Natural killer cell (primary cell): ENCODE data around the gene DDX27. TPM values are rescaled to one million over a fixed set of nuclear protein-coding genes. Genes with fewer than 3 reads are reported as not detected.

Experiments used
- ATAC-seq, 3 donors: fragments of 150-1000 bp in 2 of 3; fragments of 200-7000 bp in 1 of 3; cut with Tn5 transposase; 1 replicate in 1 of 3; 2 replicates in 2 of 3; pipeline ENCODE4 v1.10.0; 2021; ENCODE audit warnings: mild to moderate bottlenecking in 2 of 3, moderate library complexity in 2 of 3
- DNase-seq, 2 donors: peaks; one replicate each; pipeline versions ENCODE4 v3.0.0 to v3.0.0-alpha.2; 2013 to 2021; ENCODE audit warnings: mixed read lengths in 1 of 2
- H3K27ac ChIP-seq: one replicate; pipeline ENCODE4 v1.5.1; 2013; ENCODE audit warnings: mild to moderate bottlenecking, low read length
- H3K27me3 ChIP-seq: one replicate; pipeline ENCODE4 v1.6.1; 2013; ENCODE audit warnings: low read length; ENCODE audit not compliant: control insufficient read depth, insufficient read depth
- H3K36me3 ChIP-seq: one replicate; pipeline ENCODE4 v1.6.1; 2013; ENCODE audit warnings: low read length; ENCODE audit not compliant: control insufficient read depth, insufficient read depth
- H3K4me1 ChIP-seq: one replicate; pipeline ENCODE4 v1.6.1; 2013; ENCODE audit warnings: low read length; ENCODE audit not compliant: control insufficient read depth, insufficient read depth
- H3K4me3 ChIP-seq: one replicate; pipeline ENCODE4 v1.5.1; 2013; ENCODE audit warnings: low read length
- H3K9me3 ChIP-seq: one replicate; pipeline ENCODE4 v1.6.1; 2013; ENCODE audit warnings: low read length; ENCODE audit not compliant: control insufficient read depth, insufficient read depth
- H3K27ac Mint-ChIP-seq, 2 donors: one replicate each; pipeline ENCODE4 v1.8.0; 2022; ENCODE audit warnings: mild to moderate bottlenecking in 2 of 2, mixed read lengths in 2 of 2, moderate library complexity in 1 of 2
- H3K27me3 Mint-ChIP-seq, 2 donors: one replicate each; pipeline ENCODE4 v1.8.0; 2022; ENCODE audit warnings: low read depth in 2 of 2, mixed read lengths in 2 of 2
- H3K36me3 Mint-ChIP-seq: one replicate; pipeline ENCODE4 v1.8.0; 2022; ENCODE audit warnings: mixed read lengths
- H3K4me1 Mint-ChIP-seq, 2 donors: one replicate each; pipeline ENCODE4 v1.8.0; 2022; ENCODE audit warnings: mixed read lengths in 2 of 2
- H3K4me3 Mint-ChIP-seq: one replicate; pipeline ENCODE4 v1.8.0; 2022; ENCODE audit warnings: mild to moderate bottlenecking, moderate library complexity, mixed read lengths
- H3K9me3 Mint-ChIP-seq, 2 donors: one replicate each; pipeline ENCODE4 v1.8.0; 2022; ENCODE audit warnings: mixed read lengths in 2 of 2
- CTCF ChIP-seq: fragments of 200-600 bp; IDR thresholded peaks from one replicate; pipeline ENCODE4 v1.8.0; 2022; ENCODE audit warnings: antibody characterized with exemption
- WGBS: methylation state at CpG from one replicate; pipeline ENCODE4 v1.1.7; 2013; ENCODE audit warnings: missing lambda C conversion rate; ENCODE audit not compliant: insufficient coverage; 5-methylcytosine and 5-hydroxymethylcytosine counted together
- intact Hi-C: fragments of 100-400 bp; cut with micrococcal nuclease; formaldehyde crosslinking; loops from one replicate; pipeline ENCODE4 v1.14.2; 2022
- total RNA-seq, 4 donors: library from RNA; stranded (reverse); fragments of 120-200 nt in 1 of 4; gene quantifications; one replicate each; pipeline versions ENCODE4 v1.2.3 to v1.2.4, GENCODE V29; 2013 to 2022

DDX27 gene
- total RNA-seq, 3 donors from 2014 or later (not counting 1 experiment from before 2014, with no cell fraction given) = 71.5 to 91.3 (median 75.9) TPM

- DNase-seq (no peak), ATAC-seq (no peak)
- TF ChIP-seq CTCF = no peak
- no peaks in the 10 kb centered on the region for H3K27me3 Mint-ChIP-seq
- Histone ChIP-seq H3K4me3 (no peak overlapping the region), H3K27ac (no peak overlapping the region), H3K4me1 (peaks cover 22% of the 10 kb centered on the region), H3K27me3 (no peaks in the 10 kb centered on the region), H3K36me3 (peaks cover 73% of the 10 kb centered on the region), H3K9me3 (no peaks in the 10 kb centered on the region)
- peaks cover 24% of the 10 kb centered on the region for H3K36me3 Mint-ChIP-seq
- H3K4me1 Mint-ChIP-seq = peaks cover 57 to 59% of the 10 kb centered on the region in 2 donors
- peak overlapping the region; percentile 92 to 95 for H3K27ac Mint-ChIP-seq
- H3K4me3 Mint-ChIP-seq = peak overlapping the region; percentile 32
- no peaks in the 10 kb centered on the region for H3K9me3 Mint-ChIP-seq
- WGBS = 86% methylated on average over 1 of the region's 1 CpG
- intact Hi-C loops = no loop called here
Measured at GRCh38 chr20:49268600-49269365, 49.6 kb downstream of the DDX27 start.

- Histone ChIP-seq H3K9me3 (no peaks in the 10 kb centered on the region), H3K27me3 (no peaks in the 10 kb centered on the region), H3K4me1 (peaks cover 22% of the 10 kb centered on the region), H3K27ac (no peak overlapping the region), H3K4me3 (no peak overlapping the region), H3K36me3 (peaks cover 66% of the 10 kb centered on the region)
- Mint-ChIP-seq H3K36me3 (peaks cover 24% of the 10 kb centered on the region), H3K27ac (no peak overlapping the region), H3K4me1 (peaks cover 51 to 58% of the 10 kb centered on the region in 2 donors), H3K9me3 (no peaks in the 10 kb centered on the region), H3K27me3 (no peaks in the 10 kb centered on the region), H3K4me3 (no peak overlapping the region)
- TF ChIP-seq CTCF = no peak
- ATAC-seq (no peak), DNase-seq (no peak)
- intact Hi-C loops = loop anchor here (10.0 kb wide), 1 partner anchor 395 kb away; no protein-coding TSS in a partner anchor
- WGBS = 90% methylated on average over 7 of the region's 7 CpGs
Measured at GRCh38 chr20:49270177-49270576, 51.0 kb downstream of the DDX27 start.

- 95% methylated on average over 3 of the region's 5 CpGs for WGBS
- H3K36me3 Mint-ChIP-seq = peaks cover 24% of the 10 kb centered on the region
- no peaks in the 10 kb centered on the region for H3K9me3 Mint-ChIP-seq
- Histone ChIP-seq H3K9me3 (no peaks in the 10 kb centered on the region), H3K27ac (no peak overlapping the region), H3K4me3 (no peak overlapping the region), H3K4me1 (peaks cover 28% of the 10 kb centered on the region), H3K36me3 (peaks cover 65% of the 10 kb centered on the region), H3K27me3 (no peaks in the 10 kb centered on the region)
- intact Hi-C loops = loop anchor here (10.0 kb wide), 1 partner anchor 394 kb away; no protein-coding TSS in a partner anchor
- H3K4me1 Mint-ChIP-seq = peaks cover 48 to 58% of the 10 kb centered on the region in 2 donors
- TF ChIP-seq CTCF = no peak
- no peak overlapping the region for H3K27ac Mint-ChIP-seq
- no peaks in the 10 kb centered on the region for H3K27me3 Mint-ChIP-seq
- no peak overlapping the region for H3K4me3 Mint-ChIP-seq
- DNase-seq = no peak
- ATAC-seq = no peak
Measured at GRCh38 chr20:49270736-49271135, 51.5 kb downstream of the DDX27 start.
